ENCODE data around the gene PCDHGA1.

PCDHGA1 gene

GRCh38 chr5:141493500-141494422 lies 163.4 kb downstream of the PCDHGA1 start:
- DNase-seq: peak; percentile 58

GRCh38 chr5:141494761-141495452 lies 164.6 kb downstream of the PCDHGA1 start:
- peak; percentile 70 for DNase-seq

DNA sequence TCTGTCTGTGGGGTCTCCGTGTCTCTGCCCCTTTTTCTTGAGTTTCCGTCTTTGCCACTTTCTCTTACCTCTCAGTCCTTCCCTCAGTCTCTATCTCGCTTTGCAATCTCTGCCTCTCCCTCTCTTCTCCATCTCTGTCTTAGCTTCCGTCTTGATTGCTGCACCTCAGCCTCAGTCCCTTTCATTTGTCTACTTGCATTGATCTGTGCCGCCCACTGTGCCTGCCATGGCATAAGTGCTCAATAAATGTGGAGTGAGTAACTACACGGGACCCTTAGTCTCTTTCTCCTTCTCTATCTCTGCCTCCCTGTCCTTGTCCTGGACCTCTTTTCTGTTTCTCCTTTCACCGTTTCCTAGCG lies 165.1 kb downstream of the PCDHGA1 start:
- DNase-seq: no peak

- DNase-seq: peak; percentile 89
These were observed 165.7 kb downstream of the PCDHGA1 start for GRCh38 chr5:141496038-141496437.

DNA sequence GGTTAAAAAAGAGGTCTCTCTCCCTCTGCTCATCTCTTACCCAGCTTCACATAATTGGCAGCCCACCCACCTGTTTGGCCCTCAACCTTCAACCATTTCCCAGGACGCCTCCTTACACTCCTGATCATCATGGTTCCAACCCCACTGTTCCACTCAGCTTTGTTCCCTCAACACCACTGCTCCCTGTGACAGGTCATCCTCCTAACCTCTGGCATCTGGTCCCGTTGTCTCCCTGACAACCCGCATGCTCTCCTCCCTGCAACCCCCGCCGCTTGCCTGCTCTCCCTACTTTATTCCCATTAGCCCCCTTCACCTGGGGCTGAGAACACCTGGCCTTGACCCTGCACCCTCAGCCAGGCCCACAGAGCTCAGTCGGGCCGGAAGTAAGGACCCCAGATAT lies 171.4 kb downstream of the PCDHGA1 start:
- DNase-seq: no peak

- DNase-seq: no peak
These were observed 173.4 kb downstream of the PCDHGA1 start for GRCh38 chr5:141503681-141504080.

DNA sequence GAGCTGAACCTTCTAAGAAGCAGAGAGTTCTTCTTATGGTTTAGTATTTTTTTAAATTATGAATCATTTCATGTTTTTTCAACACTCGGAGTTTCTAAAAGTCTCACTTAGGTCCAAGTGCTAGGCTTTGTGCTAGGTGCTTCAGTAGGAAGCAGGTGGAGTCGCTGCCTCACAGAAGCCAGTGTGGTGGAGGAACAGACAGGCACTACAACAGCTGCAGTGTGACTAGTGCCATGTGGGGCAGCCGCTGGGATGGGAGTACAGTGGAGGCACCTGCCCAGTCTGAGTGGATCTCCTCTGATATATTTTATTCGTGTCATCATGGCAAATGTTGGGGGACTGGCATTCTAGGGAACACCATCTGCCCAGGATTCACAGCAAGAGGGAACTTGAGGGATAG lies 173.9 kb downstream of the PCDHGA1 start:
- no peak for DNase-seq

- no peak for DNase-seq
These were observed 176.3 kb downstream of the PCDHGA1 start for GRCh38 chr5:141506381-141507155.

GRCh38 chr5:141507387-141508091 lies 177.2 kb downstream of the PCDHGA1 start:
- DNase-seq: peak; percentile 82

DNA sequence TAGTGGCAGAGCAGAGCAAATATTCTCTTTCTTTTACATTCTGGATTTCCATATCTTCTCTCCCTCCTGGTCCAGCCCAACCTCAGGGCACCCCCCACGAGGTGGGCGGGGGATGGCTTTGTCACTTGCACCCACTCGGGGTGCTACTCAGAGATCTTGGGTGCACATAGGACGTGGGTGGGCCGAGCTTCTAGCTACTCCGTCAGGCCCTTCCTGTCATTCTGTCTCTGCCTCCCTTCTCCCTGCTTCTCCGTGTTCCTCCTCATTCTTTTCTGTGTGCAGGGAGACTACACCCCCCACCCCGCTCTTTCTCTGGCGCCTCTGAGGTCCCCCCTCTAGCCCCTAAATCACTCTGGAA lies 178.1 kb downstream of the PCDHGA1 start:
- DNase-seq: no peak

DNA sequence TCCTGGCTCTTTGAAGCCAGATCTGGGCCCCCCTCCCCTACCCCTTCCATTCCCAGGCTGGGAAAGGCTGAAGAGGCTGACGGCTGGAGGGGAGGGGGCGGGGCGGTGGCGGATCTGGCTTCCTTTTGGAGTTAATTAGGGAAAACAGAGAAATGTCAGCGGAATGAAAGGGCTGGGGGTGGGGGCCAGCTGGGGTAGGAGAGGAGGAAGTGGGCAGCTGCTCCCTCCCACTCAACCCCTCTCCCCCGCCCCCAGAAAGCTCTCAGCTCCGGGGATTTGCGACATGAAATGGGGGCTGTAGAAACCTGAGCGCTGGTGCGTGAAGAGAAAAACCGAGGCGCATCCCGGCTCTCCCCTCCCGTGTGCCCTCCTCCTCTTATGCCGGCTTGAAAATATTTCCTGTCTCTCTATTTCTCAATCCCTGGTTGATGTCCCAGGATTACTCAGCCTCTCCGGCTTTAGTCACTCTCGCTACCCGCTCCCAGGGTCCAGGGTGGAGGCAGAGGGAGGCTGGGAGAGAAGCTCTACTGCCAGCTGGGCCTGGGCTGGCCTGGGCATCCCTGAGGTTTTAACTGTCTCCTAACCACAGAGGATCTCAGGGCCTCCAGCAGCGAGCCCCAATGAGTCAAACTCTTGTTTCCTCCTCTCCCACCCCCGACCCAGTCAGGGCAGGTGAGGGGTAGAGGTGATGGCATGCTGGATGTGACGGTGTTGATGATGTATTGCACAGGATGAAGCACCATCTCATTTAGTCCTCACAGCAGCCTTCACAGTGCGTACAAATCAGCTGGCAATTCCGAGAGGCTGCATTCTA lies 178.7 kb downstream of the PCDHGA1 start:
- peak; percentile 99 for DNase-seq

DNA sequence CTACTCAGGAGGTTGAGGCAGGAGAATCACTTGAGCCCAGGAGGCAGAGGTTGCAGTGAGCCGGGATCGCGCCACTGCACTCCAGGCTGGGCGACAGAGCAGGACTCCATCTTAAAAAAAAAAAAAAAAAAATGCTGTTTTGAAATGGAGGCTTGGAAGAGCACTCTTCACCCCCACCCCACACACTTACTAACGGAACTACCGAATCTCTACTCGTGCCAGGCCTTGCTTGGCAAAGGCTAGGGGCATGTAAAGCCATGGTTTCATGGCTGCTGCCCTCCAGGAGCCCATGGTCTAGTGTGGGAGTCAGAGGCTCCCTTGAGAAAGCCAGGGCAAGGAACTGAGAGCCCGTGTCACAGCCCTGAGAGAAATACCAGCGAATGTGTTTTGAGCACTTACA lies 179.8 kb downstream of the PCDHGA1 start:
- DNase-seq: no peak

DNA sequence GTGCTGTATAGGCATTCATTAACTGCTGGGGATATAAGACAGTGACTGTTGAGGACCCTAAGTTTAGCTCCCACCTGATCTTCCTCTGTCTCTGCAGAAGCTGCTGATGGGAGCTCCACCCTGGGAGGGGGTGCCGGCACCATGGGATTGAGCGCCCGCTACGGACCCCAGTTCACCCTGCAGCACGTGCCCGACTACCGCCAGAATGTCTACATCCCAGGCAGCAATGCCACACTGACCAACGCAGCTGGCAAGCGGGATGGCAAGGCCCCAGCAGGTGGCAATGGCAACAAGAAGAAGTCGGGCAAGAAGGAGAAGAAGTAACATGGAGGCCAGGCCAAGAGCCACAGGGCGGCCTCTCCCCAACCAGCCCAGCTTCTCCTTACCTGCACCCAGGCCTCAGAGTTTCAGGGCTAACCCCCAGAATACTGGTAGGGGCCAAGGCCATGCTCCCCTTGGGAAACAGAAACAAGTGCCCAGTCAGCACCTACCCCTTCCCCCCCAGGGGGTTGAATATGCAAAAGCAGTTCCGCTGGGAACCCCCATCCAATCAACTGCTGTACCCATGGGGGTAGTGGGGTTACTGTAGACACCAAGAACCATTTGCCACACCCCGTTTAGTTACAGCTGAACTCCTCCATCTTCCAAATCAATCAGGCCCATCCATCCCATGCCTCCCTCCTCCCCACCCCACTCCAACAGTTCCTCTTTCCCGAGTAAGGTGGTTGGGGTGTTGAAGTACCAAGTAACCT lies 180.7 kb downstream of the PCDHGA1 start:
- no peak for DNase-seq

GRCh38 chr5:141511771-141512325 lies 181.5 kb downstream of the PCDHGA1 start:
- DNase-seq: no peak

- peak; percentile 67 for DNase-seq
These were observed 182.1 kb downstream of the PCDHGA1 start for GRCh38 chr5:141512390-141512910.

DNA sequence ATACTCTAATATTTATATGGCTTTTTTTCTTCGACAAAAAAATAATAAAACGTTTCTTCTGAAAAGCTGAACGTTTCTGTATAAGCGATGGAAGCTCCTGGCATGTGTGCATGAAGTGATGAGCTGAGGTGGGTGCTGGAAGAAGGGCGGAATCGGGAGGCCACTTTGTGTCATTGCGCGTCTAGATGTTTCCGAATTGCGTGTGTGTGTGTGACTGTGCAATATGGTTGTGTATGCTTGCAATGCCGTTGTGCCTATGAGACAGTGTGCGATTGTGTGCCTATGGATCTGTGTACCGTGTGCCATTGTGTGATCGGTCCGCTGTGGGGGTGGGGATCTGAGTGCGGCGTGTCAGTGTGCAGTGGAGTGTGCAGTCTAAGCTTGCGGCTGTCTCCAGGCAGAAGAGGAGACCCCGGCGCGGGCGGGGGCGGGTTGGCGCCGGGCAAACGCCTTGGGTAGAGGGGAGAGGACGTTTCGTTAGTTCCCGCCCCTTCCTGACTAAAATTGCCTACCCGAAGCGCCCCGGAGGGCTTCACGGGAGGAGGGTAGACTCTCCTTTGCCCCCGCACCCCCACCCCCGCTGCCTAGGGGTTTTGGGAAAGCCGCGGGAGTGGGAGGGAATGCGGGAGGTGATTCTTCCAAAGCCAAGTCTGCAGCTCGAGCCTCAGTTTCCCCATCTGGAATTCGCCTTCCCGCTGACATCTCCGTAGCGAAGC lies 182.8 kb downstream of the PCDHGA1 start:
- peak; percentile 63 for DNase-seq

DNA sequence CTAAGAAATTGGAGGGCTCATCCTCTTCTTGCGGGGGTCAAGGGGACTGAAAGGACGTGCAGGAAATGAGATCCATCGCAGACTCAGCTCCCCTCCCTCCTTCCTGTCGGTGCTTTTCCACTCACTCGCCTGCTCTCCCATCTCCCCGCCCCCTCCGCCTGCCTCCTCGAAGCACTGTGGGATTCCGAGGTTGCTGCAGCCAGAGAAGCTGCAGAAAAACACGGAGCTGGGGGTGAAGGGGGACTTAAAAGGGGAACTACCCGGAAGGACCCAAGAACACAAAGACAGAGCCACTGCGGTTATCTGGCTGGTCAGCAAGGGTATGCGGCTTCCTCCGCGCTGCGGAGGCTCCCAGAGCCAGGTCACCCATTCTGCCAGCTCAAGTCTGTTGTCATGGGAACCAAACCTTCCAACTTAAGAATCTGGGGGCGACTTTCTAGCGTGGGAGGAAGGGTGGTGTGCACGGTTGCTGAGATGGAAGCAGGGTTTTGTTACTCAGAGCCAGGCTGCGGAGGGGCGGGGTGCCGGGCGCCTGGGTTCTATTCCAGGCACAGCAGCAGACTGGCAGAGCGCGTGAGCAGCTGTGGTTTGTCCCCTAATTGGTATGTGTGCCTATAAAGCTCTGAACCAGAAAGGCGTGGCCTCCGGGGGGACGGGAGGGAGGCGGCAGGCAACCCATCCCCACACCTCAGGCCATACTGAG lies 183.5 kb downstream of the PCDHGA1 start:
- DNase-seq: peak; percentile 86

- peak; percentile 77 for DNase-seq
These were observed 184.2 kb downstream of the PCDHGA1 start for GRCh38 chr5:141514330-141515133.

All from fibroblast of skin of right quadriceps (primary cell).